DOHH2 (cell line): ENCODE measurements around the gene CD207.

Experiments
- EZH2phosphoT487 ChIP-seq: fragments of 200-600 bp; sonication (generic); IDR thresholded peaks from 2 replicates; pipeline ENCODE4 v1.6.1; 2017; ENCODE audit warnings: borderline replicate concordance, mild to moderate bottlenecking, antibody characterized with exemption, low read length, moderate library complexity, mixed read lengths
- TF ChIP-seq, protein P1 (sequence below): fragments of 200-600 bp; sonication (generic); IDR thresholded peaks from one replicate; pipeline ENCODE4 v1.5.1; 2014; ENCODE audit warnings: antibody characterized with exemption, mild to moderate bottlenecking, low read depth, low read length; ENCODE audit not compliant: poor library complexity, severe bottlenecking

DNA sequence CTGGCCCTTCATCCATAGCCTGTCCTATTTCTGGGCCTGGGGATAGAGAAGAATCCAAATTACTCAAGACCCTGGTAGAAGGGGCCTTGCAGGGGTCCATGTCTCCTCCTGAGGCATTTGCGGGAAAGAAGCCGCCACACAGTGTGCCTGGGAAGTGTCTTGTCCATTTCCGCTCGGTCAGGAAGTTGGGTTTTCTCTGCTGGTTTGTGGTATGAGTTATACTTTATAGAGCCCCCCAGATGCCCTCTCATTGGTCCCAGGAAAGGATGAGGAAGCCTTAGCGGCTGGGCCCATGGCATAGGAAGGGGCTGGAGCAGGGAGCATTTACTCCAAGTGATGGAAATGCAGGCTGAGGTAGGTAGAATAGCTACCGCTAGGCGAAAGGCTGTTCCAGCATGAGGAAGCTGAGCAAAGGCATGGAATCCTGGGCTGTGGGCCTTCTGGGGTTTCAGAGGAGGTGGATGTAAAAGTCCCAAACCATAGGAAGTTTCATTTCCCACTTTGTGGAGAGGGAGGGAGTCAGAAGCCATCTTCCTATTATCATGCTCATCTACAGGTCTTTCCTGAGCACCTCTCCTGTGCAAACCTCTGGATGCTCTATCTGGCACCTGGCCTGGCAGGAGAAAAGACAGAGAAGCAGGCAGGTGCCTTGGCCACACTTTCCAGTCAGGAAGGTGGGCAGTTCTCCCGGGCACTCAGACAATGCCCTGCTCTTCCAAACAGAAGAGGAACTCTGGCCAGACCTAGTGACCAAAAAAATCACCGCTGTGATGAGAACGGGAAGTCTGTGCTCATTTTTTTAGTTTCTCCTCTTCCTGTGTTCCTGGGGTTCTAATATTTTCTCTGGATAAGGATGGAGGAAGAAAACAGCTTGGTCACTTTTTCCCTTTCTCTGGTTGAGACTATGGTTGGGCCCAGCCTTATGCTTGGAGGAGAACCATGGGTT lies 2.6 kb upstream of the CD207 start:
- TF ChIP-seq, protein P1, sequence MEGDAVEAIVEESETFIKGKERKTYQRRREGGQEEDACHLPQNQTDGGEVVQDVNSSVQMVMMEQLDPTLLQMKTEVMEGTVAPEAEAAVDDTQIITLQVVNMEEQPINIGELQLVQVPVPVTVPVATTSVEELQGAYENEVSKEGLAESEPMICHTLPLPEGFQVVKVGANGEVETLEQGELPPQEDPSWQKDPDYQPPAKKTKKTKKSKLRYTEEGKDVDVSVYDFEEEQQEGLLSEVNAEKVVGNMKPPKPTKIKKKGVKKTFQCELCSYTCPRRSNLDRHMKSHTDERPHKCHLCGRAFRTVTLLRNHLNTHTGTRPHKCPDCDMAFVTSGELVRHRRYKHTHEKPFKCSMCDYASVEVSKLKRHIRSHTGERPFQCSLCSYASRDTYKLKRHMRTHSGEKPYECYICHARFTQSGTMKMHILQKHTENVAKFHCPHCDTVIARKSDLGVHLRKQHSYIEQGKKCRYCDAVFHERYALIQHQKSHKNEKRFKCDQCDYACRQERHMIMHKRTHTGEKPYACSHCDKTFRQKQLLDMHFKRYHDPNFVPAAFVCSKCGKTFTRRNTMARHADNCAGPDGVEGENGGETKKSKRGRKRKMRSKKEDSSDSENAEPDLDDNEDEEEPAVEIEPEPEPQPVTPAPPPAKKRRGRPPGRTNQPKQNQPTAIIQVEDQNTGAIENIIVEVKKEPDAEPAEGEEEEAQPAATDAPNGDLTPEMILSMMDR, result no peak
- no peak for TF ChIP-seq EZH2phosphoT487
